ENCODE data around the gene IL1RAPL2. TPM values are rescaled to one million over a fixed set of nuclear protein-coding genes. Genes with fewer than 3 reads are reported as not detected.

Gene IL1RAPL2
- total RNA-seq, 1 experiment from 2014 or later, result not detected

- H3K36me3 ChIP-seq (ENCODE audit: control insufficient read depth, insufficient read depth, low read length), result no peaks in the 10 kb centered on the region
- no peaks in the 10 kb centered on the region for H3K27me3 ChIP-seq (ENCODE audit: control insufficient read depth, insufficient read depth, low read length)
- H3K4me3 ChIP-seq (ENCODE audit: low read depth in 2 of 2, low read length in 2 of 2), result no peak overlapping the region
- TF ChIP-seq REST (IDR thresholded peaks at IDR 0.05; ENCODE audit: insufficient read depth in 1 of 2, low read depth in 2 of 2, low read length in 1 of 2), result no peak
- TF ChIP-seq POLR2AphosphoS5 (IDR thresholded peaks at IDR 0.05; ENCODE audit: low read depth, low read length), result no peak
- TF ChIP-seq TCF7L2 (IDR thresholded peaks at IDR 0.05; ENCODE audit: low read depth, low read length), result no peak
- no peak for TF ChIP-seq SIN3A (IDR thresholded peaks at IDR 0.05; ENCODE audit: borderline replicate concordance, insufficient read depth, low read depth, low read length)
- TF ChIP-seq, protein P1, sequence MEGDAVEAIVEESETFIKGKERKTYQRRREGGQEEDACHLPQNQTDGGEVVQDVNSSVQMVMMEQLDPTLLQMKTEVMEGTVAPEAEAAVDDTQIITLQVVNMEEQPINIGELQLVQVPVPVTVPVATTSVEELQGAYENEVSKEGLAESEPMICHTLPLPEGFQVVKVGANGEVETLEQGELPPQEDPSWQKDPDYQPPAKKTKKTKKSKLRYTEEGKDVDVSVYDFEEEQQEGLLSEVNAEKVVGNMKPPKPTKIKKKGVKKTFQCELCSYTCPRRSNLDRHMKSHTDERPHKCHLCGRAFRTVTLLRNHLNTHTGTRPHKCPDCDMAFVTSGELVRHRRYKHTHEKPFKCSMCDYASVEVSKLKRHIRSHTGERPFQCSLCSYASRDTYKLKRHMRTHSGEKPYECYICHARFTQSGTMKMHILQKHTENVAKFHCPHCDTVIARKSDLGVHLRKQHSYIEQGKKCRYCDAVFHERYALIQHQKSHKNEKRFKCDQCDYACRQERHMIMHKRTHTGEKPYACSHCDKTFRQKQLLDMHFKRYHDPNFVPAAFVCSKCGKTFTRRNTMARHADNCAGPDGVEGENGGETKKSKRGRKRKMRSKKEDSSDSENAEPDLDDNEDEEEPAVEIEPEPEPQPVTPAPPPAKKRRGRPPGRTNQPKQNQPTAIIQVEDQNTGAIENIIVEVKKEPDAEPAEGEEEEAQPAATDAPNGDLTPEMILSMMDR (IDR thresholded peaks at IDR 0.05), result no peak
- intact Hi-C loops (cut with micrococcal nuclease; ENCODE audit: unreplicated experiment) (no loop called here), in situ Hi-C loops (cut with HindIII; ENCODE audit: low pct_unique_long_range_greater_than_20kb, low sequenced_read_pairs) (no loop called here)
- ChIA-PET POLR2A (no interaction called here), CTCF (no interaction called here)
- no TSS peak for BruUV-seq (replicated peaks)
- no peaks in the 10 kb centered on the region for H3K9me3 ChIP-seq (ENCODE audit: control insufficient read depth, insufficient read depth, low read depth, low read length)
- H3K4me1 ChIP-seq (ENCODE audit: control insufficient read depth, insufficient read depth, low read length), result no peaks in the 10 kb centered on the region
- ATAC-seq (no peak), DNase-seq (ENCODE audit: low read depth, low spot score) (no peak)
- no peak overlapping the region for H3K27ac ChIP-seq (ENCODE audit: low read length)
Measured at GRCh38 chrX:105211066-105211575, 645.1 kb downstream of the IL1RAPL2 start.

- POLR2A ChIA-PET, result interaction anchor here (0.6 kb wide), 1 partner anchor 673 kb away, joined by 14 read pairs; no protein-coding TSS in a partner anchor
- Histone ChIP-seq H3K27ac (ENCODE audit: low read length) (no peak overlapping the region), H3K36me3 (ENCODE audit: control insufficient read depth, insufficient read depth, low read length) (no peaks in the 10 kb centered on the region), H3K9me3 (ENCODE audit: control insufficient read depth, insufficient read depth, low read depth, low read length) (no peaks in the 10 kb centered on the region), H3K27me3 (ENCODE audit: control insufficient read depth, insufficient read depth, low read length) (no peaks in the 10 kb centered on the region), H3K4me1 (ENCODE audit: control insufficient read depth, insufficient read depth, low read length) (no peaks in the 10 kb centered on the region), H3K4me3 (ENCODE audit: low read depth in 2 of 2, low read length in 2 of 2) (no peak overlapping the region)
- in situ Hi-C loops (cut with HindIII; ENCODE audit: low pct_unique_long_range_greater_than_20kb, low sequenced_read_pairs) (no loop called here), intact Hi-C loops (cut with micrococcal nuclease; ENCODE audit: unreplicated experiment) (no loop called here)
- no TSS peak for BruUV-seq (replicated peaks)
- ATAC-seq (no peak), DNase-seq (ENCODE audit: low read depth, low spot score) (no peak)
- CTCF ChIA-PET, result no interaction called here
- TF ChIP-seq, protein P1 (IDR thresholded peaks at IDR 0.05), result no peak
- TF ChIP-seq POLR2AphosphoS5 (IDR thresholded peaks at IDR 0.05; ENCODE audit: low read depth, low read length) (no peak), TCF7L2 (IDR thresholded peaks at IDR 0.05; ENCODE audit: low read depth, low read length) (no peak), SIN3A (IDR thresholded peaks at IDR 0.05; ENCODE audit: borderline replicate concordance, insufficient read depth, low read depth, low read length) (no peak), REST (IDR thresholded peaks at IDR 0.05; ENCODE audit: insufficient read depth in 1 of 2, low read depth in 2 of 2, low read length in 1 of 2) (no peak)
Measured at GRCh38 chrX:105219454-105220401, 653.7 kb downstream of the IL1RAPL2 start.
